ENCODE results near the gene MBP.

GRCh38 chr18:77162580-77162979 is 30.0 kb upstream of the MBP start:
- TF ChIP-seq EZH2 (IDR thresholded peaks at IDR 0.05; ENCODE audit: borderline replicate concordance, low read depth, low read length, poor library complexity, severe bottlenecking) = no peak
- TF ChIP-seq CTCF (conservative IDR thresholded peaks at IDR 0.05; ENCODE audit: low read depth, low read length) = no peak
